Measurements from ENCODE around the gene BICRA. TPM values are rescaled to one million over a fixed set of nuclear protein-coding genes. Genes with fewer than 3 reads are reported as not detected.

Gene BICRA
- total and polyA plus RNA-seq, 9 of the 15 experiments (the other 6 are each of a cell fraction or from before 2014, with no cell fraction given) = 0.01 to 8.8 (median 1.2) TPM

- no peak for TF ChIP-seq TSHZ1 (CRISPR knock-in tag; IDR thresholded peaks at IDR 0.05)
- TF ChIP-seq KAT7 (CRISPR knock-in tag; IDR thresholded peaks at IDR 0.05; ENCODE audit: borderline replicate concordance) = no peak
- TF ChIP-seq CEBPG (CRISPR knock-in tag; IDR thresholded peaks at IDR 0.05) = peak; percentile 94
- TF ChIP-seq CEBPG (tag; conservative IDR thresholded peaks at IDR 0.05 in 1 of 2, IDR thresholded peaks at IDR 0.05 in 1 of 2) = peak; percentile 97 to 98
- TF ChIP-seq, protein P1, sequence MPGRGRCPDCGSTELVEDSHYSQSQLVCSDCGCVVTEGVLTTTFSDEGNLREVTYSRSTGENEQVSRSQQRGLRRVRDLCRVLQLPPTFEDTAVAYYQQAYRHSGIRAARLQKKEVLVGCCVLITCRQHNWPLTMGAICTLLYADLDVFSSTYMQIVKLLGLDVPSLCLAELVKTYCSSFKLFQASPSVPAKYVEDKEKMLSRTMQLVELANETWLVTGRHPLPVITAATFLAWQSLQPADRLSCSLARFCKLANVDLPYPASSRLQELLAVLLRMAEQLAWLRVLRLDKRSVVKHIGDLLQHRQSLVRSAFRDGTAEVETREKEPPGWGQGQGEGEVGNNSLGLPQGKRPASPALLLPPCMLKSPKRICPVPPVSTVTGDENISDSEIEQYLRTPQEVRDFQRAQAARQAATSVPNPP (IDR thresholded peaks at IDR 0.05; ENCODE audit: borderline replicate concordance, insufficient read depth, insufficient read length) = no peak
- peak; percentile 66; the same call in 1 of the 2 replicates for TF ChIP-seq IRF9 (tag; IDR thresholded peaks at IDR 0.05)
- TF ChIP-seq SMAD4 (CRISPR knock-in tag; conservative IDR thresholded peaks at IDR 0.05) = 0 out of 2 replicates have a peak, but pooled peaks have one; percentile 46
- TF ChIP-seq GABPB1 (CRISPR knock-in tag; IDR thresholded peaks at IDR 0.05) = no peak
- TF ChIP-seq, protein P2, sequence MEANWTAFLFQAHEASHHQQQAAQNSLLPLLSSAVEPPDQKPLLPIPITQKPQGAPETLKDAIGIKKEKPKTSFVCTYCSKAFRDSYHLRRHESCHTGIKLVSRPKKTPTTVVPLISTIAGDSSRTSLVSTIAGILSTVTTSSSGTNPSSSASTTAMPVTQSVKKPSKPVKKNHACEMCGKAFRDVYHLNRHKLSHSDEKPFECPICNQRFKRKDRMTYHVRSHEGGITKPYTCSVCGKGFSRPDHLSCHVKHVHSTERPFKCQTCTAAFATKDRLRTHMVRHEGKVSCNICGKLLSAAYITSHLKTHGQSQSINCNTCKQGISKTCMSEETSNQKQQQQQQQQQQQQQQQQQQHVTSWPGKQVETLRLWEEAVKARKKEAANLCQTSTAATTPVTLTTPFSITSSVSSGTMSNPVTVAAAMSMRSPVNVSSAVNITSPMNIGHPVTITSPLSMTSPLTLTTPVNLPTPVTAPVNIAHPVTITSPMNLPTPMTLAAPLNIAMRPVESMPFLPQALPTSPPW (CRISPR knock-in tag; IDR thresholded peaks at IDR 0.05) = peak; percentile 23; the same call in 1 of the 2 replicates
- TF ChIP-seq ETS2 (tag; IDR thresholded peaks at IDR 0.05; ENCODE audit: borderline replicate concordance, poor library complexity, severe bottlenecking) = no peak
- TF ChIP-seq ZNF449 (CRISPR knock-in tag; IDR thresholded peaks at IDR 0.05) = no peak
- TF ChIP-seq ZNF384 (IDR thresholded peaks at IDR 0.05; ENCODE audit: low read depth, low read length) = peak; percentile 97
- TF ChIP-seq NEUROD1 (IDR thresholded peaks at IDR 0.05; ENCODE audit: borderline replicate concordance, low read depth, low read length, partially characterized antibody) = peak; percentile 16
- no peak for TF ChIP-seq SMARCA5 (IDR thresholded peaks at IDR 0.05)
- TF ChIP-seq ZNF77 (CRISPR knock-in tag; IDR thresholded peaks at IDR 0.05) = no peak
- TF ChIP-seq, protein P3, sequence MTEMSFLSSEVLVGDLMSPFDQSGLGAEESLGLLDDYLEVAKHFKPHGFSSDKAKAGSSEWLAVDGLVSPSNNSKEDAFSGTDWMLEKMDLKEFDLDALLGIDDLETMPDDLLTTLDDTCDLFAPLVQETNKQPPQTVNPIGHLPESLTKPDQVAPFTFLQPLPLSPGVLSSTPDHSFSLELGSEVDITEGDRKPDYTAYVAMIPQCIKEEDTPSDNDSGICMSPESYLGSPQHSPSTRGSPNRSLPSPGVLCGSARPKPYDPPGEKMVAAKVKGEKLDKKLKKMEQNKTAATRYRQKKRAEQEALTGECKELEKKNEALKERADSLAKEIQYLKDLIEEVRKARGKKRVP (CRISPR knock-in tag; IDR thresholded peaks at IDR 0.05) = 0 out of 2 replicates have a peak, but pooled peaks have one; percentile 60
- no peak for TF ChIP-seq NR2C2 (CRISPR knock-in tag; IDR thresholded peaks at IDR 0.05)
- TF ChIP-seq NR2C2 (tag; IDR thresholded peaks at IDR 0.05) = 0 out of 2 replicates have a peak, but pooled peaks have one; percentile 28
Measured at GRCh38 chr19:47723581-47723940, 114.6 kb downstream of the BICRA start (continued).

All from K562 (cell line).